Measurements from ENCODE around the gene COL4A3.

The COL4A3 gene

GRCh38 chr2:227256605-227257004, 92.2 kb downstream of the COL4A3 start:
- in situ Hi-C loops (cut with MboI; ENCODE audit: low pct_unique_long_range_greater_than_20kb, low sequenced_read_pairs), result no loop called here
- DNase-seq, result no peak

DNA sequence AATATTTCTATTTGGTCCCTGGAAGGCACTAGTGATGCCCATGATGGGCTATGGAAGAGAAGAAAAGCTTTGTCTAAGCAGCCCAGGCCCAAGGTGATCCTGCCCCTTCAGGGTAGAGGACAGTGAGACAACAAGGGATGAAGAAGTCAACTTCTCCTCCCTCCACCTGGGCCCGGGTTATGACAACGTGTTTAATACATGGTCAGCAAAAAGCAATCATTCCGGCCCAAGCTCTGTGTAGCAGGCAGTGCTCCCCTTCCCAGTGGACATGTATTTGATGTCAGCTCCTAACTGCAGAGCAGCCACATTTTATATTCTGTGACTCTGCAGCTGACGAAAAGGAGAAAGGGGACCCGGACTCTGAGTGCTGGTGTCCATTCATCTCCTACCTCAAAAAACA, 93.4 kb downstream of the COL4A3 start:
- in situ Hi-C loops (cut with MboI; ENCODE audit: low pct_unique_long_range_greater_than_20kb, low sequenced_read_pairs), result no loop called here
- no peak for DNase-seq

GRCh38 chr2:227260041-227260440, 95.6 kb downstream of the COL4A3 start:
- in situ Hi-C loops (cut with MboI; ENCODE audit: low pct_unique_long_range_greater_than_20kb, low sequenced_read_pairs), result no loop called here
- no peak for DNase-seq

- in situ Hi-C loops (cut with MboI; ENCODE audit: low pct_unique_long_range_greater_than_20kb, low sequenced_read_pairs), result no loop called here
- DNase-seq, result no peak
Observed at GRCh38 chr2:227267410-227268115, 103.1 kb downstream of the COL4A3 start.

GRCh38 chr2:227280895-227281294, 116.5 kb downstream of the COL4A3 start:
- no peak for DNase-seq
- in situ Hi-C loops (cut with MboI; ENCODE audit: low pct_unique_long_range_greater_than_20kb, low sequenced_read_pairs), result no loop called here

GRCh38 chr2:227285741-227286236, 121.4 kb downstream of the COL4A3 start:
- in situ Hi-C loops (cut with MboI; ENCODE audit: low pct_unique_long_range_greater_than_20kb, low sequenced_read_pairs), result no loop called here
- DNase-seq, result no peak

GRCh38 chr2:227287771-227288170, 123.3 kb downstream of the COL4A3 start:
- no peak for DNase-seq
- in situ Hi-C loops (cut with MboI; ENCODE audit: low pct_unique_long_range_greater_than_20kb, low sequenced_read_pairs), result no loop called here

DNA sequence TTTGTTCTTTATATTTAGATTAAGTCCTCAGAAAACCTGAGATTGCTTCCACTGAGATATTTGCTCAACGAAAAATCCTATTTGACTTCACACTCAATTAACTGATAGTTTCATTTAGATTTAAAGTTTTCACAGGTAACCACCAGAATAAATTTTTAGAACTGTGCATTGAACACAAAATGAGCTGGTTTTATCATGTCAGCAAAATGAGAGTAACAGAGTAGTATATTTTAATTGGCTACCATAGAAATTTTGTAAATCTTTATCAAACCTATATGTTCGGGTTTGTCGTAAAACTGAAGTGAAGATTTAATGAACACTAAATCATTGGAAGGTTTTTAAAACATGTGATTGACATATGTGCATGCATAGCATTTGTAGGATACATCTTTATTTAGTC, 127.9 kb downstream of the COL4A3 start:
- in situ Hi-C loops (cut with MboI; ENCODE audit: low pct_unique_long_range_greater_than_20kb, low sequenced_read_pairs), result no loop called here
- no peak for DNase-seq

DNA sequence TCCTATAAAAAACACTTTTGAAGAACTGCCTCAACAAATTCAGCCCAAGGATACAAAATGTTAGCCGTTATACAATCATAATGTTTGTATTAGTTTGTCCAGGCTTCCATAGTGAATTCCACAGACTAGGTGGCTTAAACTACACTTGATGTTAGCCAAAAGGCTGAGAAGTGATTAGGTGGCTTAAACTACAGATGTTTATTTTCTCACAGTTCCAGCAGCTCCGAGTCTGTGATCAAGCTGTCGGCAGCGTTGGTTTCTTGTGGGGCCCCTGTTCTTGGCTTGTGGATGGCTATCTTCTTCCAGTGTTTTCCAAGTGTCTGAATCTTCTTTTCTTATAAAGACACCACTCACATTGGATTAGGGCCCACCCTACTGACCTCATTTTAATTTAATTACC, 129.1 kb downstream of the COL4A3 start:
- no peak for DNase-seq
- in situ Hi-C loops (cut with MboI; ENCODE audit: low pct_unique_long_range_greater_than_20kb, low sequenced_read_pairs), result no loop called here

DNA sequence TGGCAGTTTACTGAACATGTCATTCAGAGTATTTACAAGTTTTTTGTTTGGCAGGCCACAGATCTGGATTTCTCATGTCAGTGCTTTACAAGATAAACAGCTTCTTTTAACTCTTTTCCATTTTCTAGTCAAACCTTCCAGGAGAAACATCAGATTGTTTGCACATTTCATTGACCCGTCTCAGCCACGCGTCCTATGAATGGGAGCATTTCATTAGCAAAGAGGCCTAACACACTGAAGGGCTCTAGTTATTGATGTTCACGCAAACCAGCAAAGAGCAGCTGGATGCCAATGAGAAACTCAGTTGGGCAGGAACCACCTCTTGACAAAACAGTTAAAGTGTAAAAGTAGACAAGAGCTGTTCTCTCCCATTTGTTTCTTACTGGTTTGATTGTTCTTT, 131.4 kb downstream of the COL4A3 start:
- no peak for DNase-seq
- in situ Hi-C loops (cut with MboI; ENCODE audit: low pct_unique_long_range_greater_than_20kb, low sequenced_read_pairs), result no loop called here

- in situ Hi-C loops (cut with MboI; ENCODE audit: low pct_unique_long_range_greater_than_20kb, low sequenced_read_pairs), result no loop called here
- no peak for DNase-seq
Observed at GRCh38 chr2:227296671-227297405, 132.4 kb downstream of the COL4A3 start.

DNA sequence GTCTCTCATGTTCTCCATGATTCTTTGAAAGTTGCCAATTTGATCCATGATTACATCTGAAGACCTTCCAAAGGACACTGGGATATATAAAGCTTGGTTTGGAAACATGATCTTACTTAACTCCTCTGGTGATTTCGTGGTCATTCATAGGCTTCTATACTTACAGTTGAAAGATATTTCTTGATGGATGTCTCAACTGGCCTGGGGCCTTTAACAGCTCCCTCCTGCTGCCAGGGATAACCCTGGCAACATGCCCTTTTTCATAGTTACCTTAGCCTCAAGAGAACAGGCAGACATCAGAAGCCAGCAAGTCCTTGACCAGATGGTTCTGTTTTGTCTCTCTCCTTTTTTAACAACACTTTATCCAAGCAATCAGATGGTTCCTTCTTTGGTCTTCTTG, 137.1 kb downstream of the COL4A3 start:
- in situ Hi-C loops (cut with MboI; ENCODE audit: low pct_unique_long_range_greater_than_20kb, low sequenced_read_pairs), result no loop called here
- DNase-seq, result no peak

DNA sequence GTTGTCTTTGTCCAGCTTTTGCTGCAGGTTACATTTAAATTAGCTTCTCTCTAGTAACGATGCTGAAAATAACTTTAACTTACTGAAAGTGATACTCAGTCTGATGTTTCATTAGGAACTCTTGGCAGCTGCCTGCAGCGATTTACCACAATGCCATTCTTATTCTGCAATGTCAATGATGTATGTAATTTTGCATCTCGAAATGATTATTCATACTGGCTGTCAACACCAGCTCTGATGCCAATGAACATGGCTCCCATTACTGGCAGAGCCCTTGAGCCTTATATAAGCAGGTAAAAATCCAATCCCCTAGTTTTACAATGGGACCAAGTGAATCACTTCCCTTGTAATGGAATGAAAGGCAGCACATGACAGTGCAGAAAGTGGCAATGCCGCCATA, 144.4 kb downstream of the COL4A3 start:
- in situ Hi-C loops (cut with MboI; ENCODE audit: low pct_unique_long_range_greater_than_20kb, low sequenced_read_pairs), result no loop called here
- DNase-seq, result no peak

DNA sequence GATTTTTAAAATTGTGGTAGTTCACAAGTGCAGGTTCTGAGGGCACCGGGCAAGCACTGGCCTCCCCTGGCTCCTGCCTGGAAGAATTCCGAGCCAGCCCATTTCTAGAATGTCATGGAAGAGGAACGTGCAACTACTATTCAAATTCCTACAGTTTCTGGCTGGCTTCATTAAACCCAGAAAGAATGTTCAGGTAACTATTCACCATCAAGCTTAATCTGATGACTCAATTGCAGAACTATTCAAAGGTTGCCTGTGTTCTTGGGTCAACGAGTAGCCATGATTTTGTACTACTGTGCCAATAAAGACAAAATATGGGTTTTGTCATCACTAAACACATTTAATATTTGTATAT, 146.3 kb downstream of the COL4A3 start:
- in situ Hi-C loops (cut with MboI; ENCODE audit: low pct_unique_long_range_greater_than_20kb, low sequenced_read_pairs), result no loop called here
- DNase-seq, result no peak

- in situ Hi-C loops (cut with MboI; ENCODE audit: low pct_unique_long_range_greater_than_20kb, low sequenced_read_pairs), result no loop called here
- no peak for DNase-seq
Observed at GRCh38 chr2:227311861-227312506, 147.6 kb downstream of the COL4A3 start.

GRCh38 chr2:227312579-227312978, 148.2 kb downstream of the COL4A3 start:
- no peak for DNase-seq
- in situ Hi-C loops (cut with MboI; ENCODE audit: low pct_unique_long_range_greater_than_20kb, low sequenced_read_pairs), result no loop called here

- in situ Hi-C loops (cut with MboI; ENCODE audit: low pct_unique_long_range_greater_than_20kb, low sequenced_read_pairs), result no loop called here
- DNase-seq, result no peak
Observed at GRCh38 chr2:227313310-227313709, 148.9 kb downstream of the COL4A3 start.

DNA sequence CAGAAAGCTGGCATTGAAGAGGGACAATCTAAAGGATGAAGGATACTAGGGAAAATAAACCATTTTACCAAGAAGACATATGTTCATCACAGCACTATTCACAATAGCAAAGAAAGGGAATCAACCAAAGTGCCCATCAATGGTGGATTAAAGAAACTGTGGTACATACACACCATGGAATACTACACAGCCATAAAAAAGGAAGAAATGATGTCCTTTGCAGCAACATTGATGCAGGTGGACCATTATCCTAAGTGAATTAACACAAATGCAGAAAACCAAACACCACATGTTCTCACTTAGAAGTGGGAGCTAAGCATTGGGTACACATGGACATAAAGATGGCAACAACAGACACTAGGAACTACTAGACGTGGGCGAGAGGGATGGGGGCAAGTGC, 153.4 kb downstream of the COL4A3 start:
- in situ Hi-C loops (cut with MboI; ENCODE audit: low pct_unique_long_range_greater_than_20kb, low sequenced_read_pairs), result no loop called here

DNA sequence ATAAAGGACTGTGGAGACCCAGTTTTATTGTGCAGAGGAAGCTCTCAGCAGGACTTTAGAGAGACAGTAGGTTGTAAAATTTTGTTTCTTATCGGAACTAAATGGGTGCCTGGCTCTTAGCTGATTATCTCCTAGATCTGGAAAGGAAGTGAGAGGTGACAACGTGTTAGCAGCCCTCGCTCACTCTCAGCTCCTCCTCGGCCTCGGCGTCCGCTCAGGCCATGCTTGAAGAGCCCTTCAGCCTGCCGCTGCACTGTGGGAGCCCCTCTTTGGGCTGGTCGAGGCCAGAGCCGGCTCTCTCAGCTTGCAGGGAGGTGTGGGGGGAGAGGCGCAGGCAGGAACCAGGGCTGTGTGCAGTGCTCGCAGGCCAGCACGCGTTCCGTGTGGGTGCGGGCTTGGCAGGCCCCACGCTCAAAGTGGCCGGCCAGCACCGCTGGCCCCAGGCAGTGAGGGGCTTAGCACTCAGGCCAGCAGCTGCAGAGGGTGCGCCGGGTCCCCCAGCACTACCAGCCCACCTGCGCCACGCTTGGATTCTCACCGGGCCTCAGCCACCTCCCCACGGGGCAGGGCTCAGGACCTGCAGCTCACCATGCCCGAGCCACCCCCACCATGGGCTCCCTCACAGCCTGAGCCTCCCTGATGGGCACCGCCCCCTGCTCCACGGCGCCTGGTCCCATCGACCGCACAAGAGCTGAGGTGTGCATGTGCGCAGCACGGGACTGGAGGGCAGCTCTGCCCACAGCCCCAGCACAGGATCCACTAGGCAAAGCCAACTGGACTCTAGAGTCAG, 156.1 kb downstream of the COL4A3 start:
- in situ Hi-C loops (cut with MboI; ENCODE audit: low pct_unique_long_range_greater_than_20kb, low sequenced_read_pairs), result no loop called here
- DNase-seq, result peak; percentile 51

More for the DNA sequence above, 153.4 kb downstream of the COL4A3 start:
- DNase-seq, result no peak
